Muscle of leg (tissue), 11 donors: Measurements from ENCODE around the gene CEP104. TPM values are rescaled to one million over a fixed set of nuclear protein-coding genes. Genes with fewer than 3 reads are reported as not detected.

ENCODE experiments used
- DNase-seq: peaks from one replicate; pipeline ENCODE4 v3.0.0; 2013
- H3K27ac ChIP-seq: one replicate; pipeline ENCODE4 v1.5.1; 2013; ENCODE audit warnings: mild to moderate bottlenecking, low read length, control low read depth
- H3K27me3 ChIP-seq: one replicate; pipeline ENCODE4 v1.6.1; 2013; ENCODE audit warnings: low read length; ENCODE audit not compliant: control insufficient read depth, insufficient read depth
- H3K36me3 ChIP-seq: one replicate; pipeline ENCODE4 v1.6.1; 2013; ENCODE audit warnings: low read length; ENCODE audit not compliant: control insufficient read depth, insufficient read depth
- H3K4me1 ChIP-seq: one replicate; pipeline ENCODE4 v1.6.1; 2013; ENCODE audit warnings: low read length; ENCODE audit not compliant: control insufficient read depth, insufficient read depth
- H3K4me3 ChIP-seq: one replicate; pipeline ENCODE4 v1.5.1; 2013; ENCODE audit warnings: low read length, control low read depth
- H3K9me3 ChIP-seq: replicated peaks from 2 replicates; pipeline ENCODE4 v1.6.1; 2013; ENCODE audit warnings: low read depth, low read length; ENCODE audit not compliant: control insufficient read depth
- WGBS: methylation state at CpG from one replicate; pipeline ENCODE4 v1.1.5; 2013; ENCODE audit warnings: missing lambda C conversion rate; ENCODE audit not compliant: insufficient coverage; 5-methylcytosine and 5-hydroxymethylcytosine counted together
- polyA plus RNA-seq, 8 donors: library from polyadenylated mRNA; unstranded; fragments of 120-200 nt; gene quantifications; one replicate each; pipeline versions ENCODE4 v1.2.1 to v1.2.3, GENCODE V29; 2013; ENCODE audit warnings: inconsistent platforms in 1 of 8, low replicate concordance in 1 of 8; ENCODE audit not compliant: insufficient read length in 8 of 8, insufficient read depth in 1 of 8
- total RNA-seq: library from RNA; stranded (reverse); fragments of 120-200 nt; gene quantifications from one replicate; pipeline ENCODE4 v1.2.4, GENCODE V29; 2013

The CEP104 gene
- total and polyA plus RNA-seq, 9 donors, result 8.3 to 19.7 (median 17.2) TPM

DNA sequence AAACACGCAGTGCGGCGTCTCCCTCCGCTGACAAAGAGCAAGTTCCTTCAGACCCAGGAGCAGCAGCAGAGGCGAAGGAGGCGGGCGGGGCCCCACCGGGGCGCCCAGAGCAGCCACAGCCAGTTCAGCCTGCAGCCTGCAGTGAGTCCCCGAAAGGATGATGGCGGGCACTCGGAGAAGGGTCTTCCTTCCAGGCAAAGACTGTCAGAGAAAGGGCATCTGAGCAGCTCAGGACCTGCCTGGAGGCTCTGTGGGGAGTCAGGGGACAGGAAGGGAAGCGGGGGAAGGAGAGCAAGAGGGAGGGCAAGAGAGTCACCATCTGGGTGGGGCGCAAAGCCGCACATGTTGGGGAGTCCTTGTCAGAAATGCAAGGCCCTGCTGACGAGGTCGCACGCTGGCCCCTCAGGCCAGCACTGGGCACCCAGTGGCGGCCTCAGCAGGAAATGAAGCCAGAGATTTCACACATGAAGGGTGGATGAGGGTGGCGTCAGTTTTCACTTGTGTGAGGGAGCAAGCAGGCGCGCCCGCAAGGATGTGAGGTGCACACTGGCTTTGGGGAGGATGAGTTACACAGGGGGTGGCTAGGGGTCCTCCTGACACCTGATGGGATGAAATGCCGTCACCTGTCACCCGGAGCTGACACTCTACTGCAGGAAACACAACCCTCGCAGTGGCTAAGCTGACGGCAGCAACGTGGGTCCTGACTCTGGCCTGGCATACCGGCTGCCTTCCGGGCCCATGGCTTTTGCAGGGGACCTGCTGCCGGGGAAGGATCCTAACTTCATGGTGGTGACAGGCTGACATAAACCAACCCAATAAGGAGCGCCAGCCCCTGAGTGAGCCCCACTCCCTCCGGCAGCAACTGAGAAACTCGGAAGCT is 67.3 kb downstream of the CEP104 start:
- Histone ChIP-seq H3K4me3 (no peak overlapping the region), H3K4me1 (peaks cover 2% of the 10 kb centered on the region), H3K36me3 (peaks cover 61% of the 10 kb centered on the region), H3K27ac (no peak overlapping the region), H3K9me3 (no peaks in the 10 kb centered on the region), H3K27me3 (no peaks in the 10 kb centered on the region)
- 86% methylated on average over 32 of the region's 34 CpGs for WGBS
- DNase-seq, result no peak

GRCh38 chr1:3788756-3789420 is 68.1 kb downstream of the CEP104 start:
- Histone ChIP-seq H3K36me3 (peaks cover 63% of the 10 kb centered on the region), H3K27ac (no peak overlapping the region), H3K27me3 (no peaks in the 10 kb centered on the region), H3K9me3 (no peaks in the 10 kb centered on the region), H3K4me1 (no peaks in the 10 kb centered on the region), H3K4me3 (no peak overlapping the region)
- DNase-seq, result no peak
- WGBS, result 85% methylated on average over 13 of the region's 16 CpGs

DNA sequence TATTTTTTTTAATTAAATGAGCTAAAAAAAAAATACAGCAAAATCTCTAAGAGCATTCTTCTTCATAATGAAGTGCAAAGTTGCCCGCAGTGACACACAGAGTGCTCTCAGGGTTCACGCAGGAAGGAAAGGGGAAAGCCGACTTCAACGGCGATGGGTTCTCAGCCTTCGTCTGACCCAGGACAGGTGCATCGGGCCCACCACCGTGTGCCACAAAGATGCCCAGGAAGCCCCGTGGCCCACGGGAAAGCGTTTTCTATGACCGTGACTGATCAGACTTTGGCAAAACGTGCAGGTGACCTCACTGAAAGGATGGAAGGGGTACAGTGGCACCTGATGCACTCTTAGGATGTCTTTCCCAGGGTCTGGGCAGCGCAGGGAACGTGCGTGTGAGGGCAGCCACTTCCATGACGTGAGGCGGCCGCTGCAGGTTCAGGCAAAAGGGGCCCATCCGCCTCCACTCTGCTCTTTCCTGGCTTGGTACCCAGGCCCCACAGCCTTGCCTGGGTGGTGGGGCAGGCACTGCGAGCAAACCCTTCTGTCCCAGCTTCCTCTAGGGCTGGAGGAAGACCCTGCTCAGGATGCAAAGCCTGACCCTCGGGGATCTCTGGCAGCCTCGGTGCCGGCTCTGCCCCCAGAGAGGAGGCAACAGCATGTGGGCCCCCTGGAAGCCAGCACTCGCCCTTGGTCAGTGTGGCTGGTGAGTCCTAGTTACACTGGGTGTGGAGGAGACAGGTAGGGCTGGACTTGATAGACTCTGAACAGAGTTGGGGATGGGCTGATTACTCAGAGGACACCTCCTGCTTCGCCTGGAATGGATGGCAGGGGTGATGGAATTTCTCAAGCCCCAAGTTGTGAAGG is 69.0 kb downstream of the CEP104 start:
- Histone ChIP-seq H3K36me3 (peaks cover 67% of the 10 kb centered on the region), H3K9me3 (no peaks in the 10 kb centered on the region), H3K27me3 (no peaks in the 10 kb centered on the region), H3K27ac (no peak overlapping the region), H3K4me1 (no peaks in the 10 kb centered on the region), H3K4me3 (no peak overlapping the region)
- no peak for DNase-seq
- 87% methylated on average over 26 of the region's 26 CpGs for whole genome bisulfite sequencing

GRCh38 chr1:3787349-3787715 is 69.7 kb downstream of the CEP104 start:
- Histone ChIP-seq H3K4me3 (no peak overlapping the region), H3K4me1 (no peaks in the 10 kb centered on the region), H3K27me3 (no peaks in the 10 kb centered on the region), H3K9me3 (no peaks in the 10 kb centered on the region), H3K36me3 (peaks cover 65% of the 10 kb centered on the region), H3K27ac (no peak overlapping the region)
- no peak for DNase-seq
- 94% methylated on average over 3 of the region's 10 CpGs for WGBS

GRCh38 chr1:3786468-3787348 is 70.3 kb downstream of the CEP104 start:
- H3K27ac ChIP-seq, result no peak overlapping the region
- 95% methylated on average over 40 of the region's 45 CpGs for WGBS
- no peaks in the 10 kb centered on the region for H3K27me3 ChIP-seq
- no peaks in the 10 kb centered on the region for H3K9me3 ChIP-seq
- H3K4me1 ChIP-seq, result no peaks in the 10 kb centered on the region
- no peak overlapping the region for H3K4me3 ChIP-seq
- no peak for DNase-seq
- peaks cover 65% of the 10 kb centered on the region for H3K36me3 ChIP-seq

DNA sequence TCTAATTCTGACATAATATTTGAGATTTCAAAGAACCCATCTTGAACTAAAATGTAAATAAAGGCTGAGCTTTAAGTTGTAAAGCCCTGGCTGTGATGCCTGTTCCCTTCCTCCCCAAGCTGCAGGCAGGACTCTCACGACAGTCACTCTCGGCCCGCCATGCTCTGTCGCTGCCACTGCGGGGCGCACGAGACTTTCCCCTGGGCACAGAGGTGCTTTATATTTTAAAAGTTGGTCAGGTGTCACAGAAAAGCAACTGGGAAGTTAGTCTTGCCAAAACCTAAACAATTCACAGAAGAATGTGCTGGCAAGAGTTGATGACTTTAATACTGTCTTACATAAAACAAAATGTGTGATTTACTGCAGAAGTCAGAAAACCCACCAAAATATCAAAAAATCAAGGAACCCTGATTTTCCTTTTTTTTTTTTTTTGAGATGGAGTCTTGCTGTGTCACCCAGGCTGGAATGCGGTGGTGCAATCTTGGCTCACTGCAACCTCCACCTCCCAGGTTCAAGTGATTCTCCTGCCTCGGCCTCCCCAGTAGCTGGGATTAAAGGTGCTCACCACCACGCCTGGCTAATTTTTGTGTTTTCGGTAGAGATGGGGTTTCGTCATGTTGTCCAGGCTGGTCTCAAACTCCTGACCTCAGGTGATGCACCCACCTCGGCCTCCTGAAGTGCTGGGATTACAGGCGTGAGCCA is 71.4 kb downstream of the CEP104 start:
- Histone ChIP-seq H3K4me3 (no peak overlapping the region), H3K27me3 (no peaks in the 10 kb centered on the region), H3K9me3 (no peaks in the 10 kb centered on the region), H3K27ac (no peak overlapping the region), H3K4me1 (no peaks in the 10 kb centered on the region), H3K36me3 (peaks cover 73% of the 10 kb centered on the region)
- WGBS, result 98% methylated on average over 5 of the region's 14 CpGs
- no peak for DNase-seq

DNA sequence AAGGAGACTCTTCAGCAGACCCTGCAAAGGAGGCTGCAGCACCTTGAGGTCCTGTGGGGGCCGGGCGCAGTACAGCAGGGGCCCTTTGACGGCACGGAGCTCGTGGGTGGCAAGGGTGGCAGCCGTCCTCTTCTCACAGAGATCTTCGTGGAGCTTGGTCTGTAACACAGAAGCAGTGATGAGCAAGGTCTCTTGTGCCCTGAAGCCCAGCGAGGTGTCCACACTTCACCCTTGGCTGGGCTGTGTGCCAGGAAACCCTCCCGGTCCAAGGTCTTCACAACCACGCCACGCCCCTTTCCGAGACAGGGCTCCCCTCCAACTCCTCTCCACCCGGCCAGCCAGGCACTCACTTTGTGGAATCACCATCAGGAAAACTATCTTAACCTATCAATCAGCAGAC is 72.0 kb downstream of the CEP104 start:
- Histone ChIP-seq H3K4me3 (no peak overlapping the region), H3K9me3 (no peaks in the 10 kb centered on the region), H3K27ac (no peak overlapping the region), H3K4me1 (no peaks in the 10 kb centered on the region), H3K27me3 (no peaks in the 10 kb centered on the region), H3K36me3 (peaks cover 73% of the 10 kb centered on the region)
- DNase-seq, result no peak
- 77% methylated on average over 13 of the region's 13 CpGs for WGBS

GRCh38 chr1:3783651-3784474 is 73.1 kb downstream of the CEP104 start:
- WGBS, result 88% methylated on average over 11 of the region's 30 CpGs
- Histone ChIP-seq H3K4me3 (no peak overlapping the region), H3K27me3 (no peaks in the 10 kb centered on the region), H3K4me1 (peaks cover 2% of the 10 kb centered on the region), H3K9me3 (no peaks in the 10 kb centered on the region), H3K36me3 (peaks cover 77% of the 10 kb centered on the region), H3K27ac (no peak overlapping the region)
- no peak for DNase-seq
